Measurements from ENCODE around the gene ZDHHC3. TPM values are rescaled to one million over a fixed set of nuclear protein-coding genes. Genes with fewer than 3 reads are reported as not detected.

ZDHHC3 gene
- total RNA-seq, 1 experiment from 2014 or later: 49.5 TPM

DNA sequence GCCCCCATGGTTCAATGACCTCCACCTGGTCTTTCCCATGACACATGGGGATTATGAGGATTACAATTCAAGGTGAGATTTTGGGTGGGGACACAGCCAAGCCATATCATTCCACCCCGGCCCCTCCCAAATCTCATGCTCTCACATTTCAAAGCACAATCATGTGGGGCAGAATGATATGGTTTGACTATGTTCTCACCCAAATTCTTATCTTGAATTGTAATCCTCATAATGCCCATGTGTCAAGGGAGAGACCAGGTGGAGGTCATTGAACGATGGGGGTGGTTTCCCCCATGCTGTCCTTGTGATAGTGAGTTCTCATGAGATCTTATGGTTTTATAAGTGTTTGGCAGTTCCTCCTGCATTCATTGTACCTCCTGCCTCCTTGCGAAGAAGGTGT lies 47.7 kb upstream of the ZDHHC3 start:
- Histone ChIP-seq H3K36me3 (ENCODE audit: control insufficient read depth, insufficient read depth, low read length) (no peaks in the 10 kb centered on the region), H3K27ac (ENCODE audit: low read length) (no peak overlapping the region), H3K4me3 (ENCODE audit: low read depth in 2 of 2, low read length in 2 of 2) (no peak overlapping the region), H3K27me3 (ENCODE audit: control insufficient read depth, insufficient read depth, low read length) (no peaks in the 10 kb centered on the region), H3K9me3 (ENCODE audit: control insufficient read depth, insufficient read depth, low read depth, low read length) (no peaks in the 10 kb centered on the region), H3K4me1 (ENCODE audit: control insufficient read depth, insufficient read depth, low read length) (no peaks in the 10 kb centered on the region)
- ChIA-PET CTCF (no interaction called here), POLR2A (no interaction called here)
- no peak for DNase-seq (ENCODE audit: low read depth, low spot score)
- no TSS peak for BruUV-seq (replicated peaks)
- in situ Hi-C loops (cut with HindIII; ENCODE audit: low pct_unique_long_range_greater_than_20kb, low sequenced_read_pairs) (no loop called here), intact Hi-C loops (cut with micrococcal nuclease; ENCODE audit: unreplicated experiment) (loop anchor here (10.0 kb wide), 1 partner anchor 301 kb away; no protein-coding TSS in a partner anchor)
- no peak for ATAC-seq
- TF ChIP-seq, protein P1, sequence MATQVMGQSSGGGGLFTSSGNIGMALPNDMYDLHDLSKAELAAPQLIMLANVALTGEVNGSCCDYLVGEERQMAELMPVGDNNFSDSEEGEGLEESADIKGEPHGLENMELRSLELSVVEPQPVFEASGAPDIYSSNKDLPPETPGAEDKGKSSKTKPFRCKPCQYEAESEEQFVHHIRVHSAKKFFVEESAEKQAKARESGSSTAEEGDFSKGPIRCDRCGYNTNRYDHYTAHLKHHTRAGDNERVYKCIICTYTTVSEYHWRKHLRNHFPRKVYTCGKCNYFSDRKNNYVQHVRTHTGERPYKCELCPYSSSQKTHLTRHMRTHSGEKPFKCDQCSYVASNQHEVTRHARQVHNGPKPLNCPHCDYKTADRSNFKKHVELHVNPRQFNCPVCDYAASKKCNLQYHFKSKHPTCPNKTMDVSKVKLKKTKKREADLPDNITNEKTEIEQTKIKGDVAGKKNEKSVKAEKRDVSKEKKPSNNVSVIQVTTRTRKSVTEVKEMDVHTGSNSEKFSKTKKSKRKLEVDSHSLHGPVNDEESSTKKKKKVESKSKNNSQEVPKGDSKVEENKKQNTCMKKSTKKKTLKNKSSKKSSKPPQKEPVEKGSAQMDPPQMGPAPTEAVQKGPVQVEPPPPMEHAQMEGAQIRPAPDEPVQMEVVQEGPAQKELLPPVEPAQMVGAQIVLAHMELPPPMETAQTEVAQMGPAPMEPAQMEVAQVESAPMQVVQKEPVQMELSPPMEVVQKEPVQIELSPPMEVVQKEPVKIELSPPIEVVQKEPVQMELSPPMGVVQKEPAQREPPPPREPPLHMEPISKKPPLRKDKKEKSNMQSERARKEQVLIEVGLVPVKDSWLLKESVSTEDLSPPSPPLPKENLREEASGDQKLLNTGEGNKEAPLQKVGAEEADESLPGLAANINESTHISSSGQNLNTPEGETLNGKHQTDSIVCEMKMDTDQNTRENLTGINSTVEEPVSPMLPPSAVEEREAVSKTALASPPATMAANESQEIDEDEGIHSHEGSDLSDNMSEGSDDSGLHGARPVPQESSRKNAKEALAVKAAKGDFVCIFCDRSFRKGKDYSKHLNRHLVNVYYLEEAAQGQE (IDR thresholded peaks at IDR 0.05; ENCODE audit: insufficient read depth in 1 of 2, low read depth in 2 of 2, low read length in 1 of 2): no peak
- TF ChIP-seq, protein P2, sequence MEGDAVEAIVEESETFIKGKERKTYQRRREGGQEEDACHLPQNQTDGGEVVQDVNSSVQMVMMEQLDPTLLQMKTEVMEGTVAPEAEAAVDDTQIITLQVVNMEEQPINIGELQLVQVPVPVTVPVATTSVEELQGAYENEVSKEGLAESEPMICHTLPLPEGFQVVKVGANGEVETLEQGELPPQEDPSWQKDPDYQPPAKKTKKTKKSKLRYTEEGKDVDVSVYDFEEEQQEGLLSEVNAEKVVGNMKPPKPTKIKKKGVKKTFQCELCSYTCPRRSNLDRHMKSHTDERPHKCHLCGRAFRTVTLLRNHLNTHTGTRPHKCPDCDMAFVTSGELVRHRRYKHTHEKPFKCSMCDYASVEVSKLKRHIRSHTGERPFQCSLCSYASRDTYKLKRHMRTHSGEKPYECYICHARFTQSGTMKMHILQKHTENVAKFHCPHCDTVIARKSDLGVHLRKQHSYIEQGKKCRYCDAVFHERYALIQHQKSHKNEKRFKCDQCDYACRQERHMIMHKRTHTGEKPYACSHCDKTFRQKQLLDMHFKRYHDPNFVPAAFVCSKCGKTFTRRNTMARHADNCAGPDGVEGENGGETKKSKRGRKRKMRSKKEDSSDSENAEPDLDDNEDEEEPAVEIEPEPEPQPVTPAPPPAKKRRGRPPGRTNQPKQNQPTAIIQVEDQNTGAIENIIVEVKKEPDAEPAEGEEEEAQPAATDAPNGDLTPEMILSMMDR (IDR thresholded peaks at IDR 0.05): no peak
- TF ChIP-seq TCF7L2 (IDR thresholded peaks at IDR 0.05; ENCODE audit: low read depth, low read length) (no peak), SIN3A (IDR thresholded peaks at IDR 0.05; ENCODE audit: borderline replicate concordance, insufficient read depth, low read depth, low read length) (no peak), POLR2AphosphoS5 (IDR thresholded peaks at IDR 0.05; ENCODE audit: low read depth, low read length) (no peak)

DNA sequence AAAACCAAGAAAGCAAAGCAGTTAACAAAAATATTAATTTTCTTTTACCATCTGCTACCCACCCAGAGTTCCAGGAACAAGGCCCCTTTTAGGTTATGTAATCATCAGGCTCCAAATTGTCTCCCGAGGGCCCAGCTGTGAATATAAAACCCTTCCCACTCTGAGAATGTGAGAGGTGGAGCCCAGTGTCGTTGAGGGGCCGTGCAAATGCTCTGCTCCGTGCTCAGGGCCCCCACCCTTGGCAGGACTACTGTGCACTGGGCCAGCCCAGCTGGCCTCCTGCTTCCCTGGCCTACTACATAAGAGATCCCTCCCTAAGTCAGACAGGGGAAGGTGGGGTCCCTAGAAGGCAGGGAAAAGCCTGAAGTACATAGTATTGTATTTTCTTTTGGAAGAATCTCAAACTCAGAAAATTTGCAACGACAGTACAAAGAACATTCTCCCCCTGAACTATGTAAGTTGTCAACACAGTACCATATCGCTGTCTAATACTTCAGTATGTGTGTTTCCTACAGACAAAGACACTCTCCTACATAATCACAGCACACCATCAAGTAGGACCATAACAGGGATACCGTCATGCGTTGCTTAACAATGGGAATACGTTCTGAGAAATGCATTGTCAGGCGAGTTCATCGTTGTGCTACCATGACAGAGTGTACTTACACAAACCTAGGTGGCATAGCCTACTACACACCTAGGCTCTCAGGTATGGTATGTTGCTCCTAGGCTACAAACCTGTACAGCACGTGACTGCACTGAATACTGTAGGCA lies 45.7 kb upstream of the ZDHHC3 start:
- ChIA-PET POLR2A (no interaction called here), CTCF (no interaction called here)
- Histone ChIP-seq H3K36me3 (ENCODE audit: control insufficient read depth, insufficient read depth, low read length) (no peaks in the 10 kb centered on the region), H3K27me3 (ENCODE audit: control insufficient read depth, insufficient read depth, low read length) (no peaks in the 10 kb centered on the region), H3K27ac (ENCODE audit: low read length) (no peak overlapping the region), H3K9me3 (ENCODE audit: control insufficient read depth, insufficient read depth, low read depth, low read length) (no peaks in the 10 kb centered on the region), H3K4me1 (ENCODE audit: control insufficient read depth, insufficient read depth, low read length) (no peaks in the 10 kb centered on the region), H3K4me3 (ENCODE audit: low read depth in 2 of 2, low read length in 2 of 2) (no peak overlapping the region)
- in situ Hi-C loops (cut with HindIII; ENCODE audit: low pct_unique_long_range_greater_than_20kb, low sequenced_read_pairs) (no loop called here), intact Hi-C loops (cut with micrococcal nuclease; ENCODE audit: unreplicated experiment) (loop anchor here (10.0 kb wide), 1 partner anchor 303 kb away; no protein-coding TSS in a partner anchor)
- no peak for ATAC-seq
- BruUV-seq (replicated peaks): no TSS peak
- DNase-seq (ENCODE audit: low read depth, low spot score): no peak
- TF ChIP-seq POLR2AphosphoS5 (IDR thresholded peaks at IDR 0.05; ENCODE audit: low read depth, low read length): no peak
- TF ChIP-seq, protein P1 (IDR thresholded peaks at IDR 0.05; ENCODE audit: insufficient read depth in 1 of 2, low read depth in 2 of 2, low read length in 1 of 2): no peak
- TF ChIP-seq TCF7L2 (IDR thresholded peaks at IDR 0.05; ENCODE audit: low read depth, low read length): no peak
- TF ChIP-seq SIN3A (IDR thresholded peaks at IDR 0.05; ENCODE audit: borderline replicate concordance, insufficient read depth, low read depth, low read length): no peak
- TF ChIP-seq, protein P2 (IDR thresholded peaks at IDR 0.05): no peak
